GM12864 (cell line): Measurements from ENCODE around the gene CLDN2.

Experiments used
- DNase-seq: peaks from one replicate; pipeline ENCODE4 v3.0.0-alpha.2; 2011; ENCODE audit warnings: low read depth
- H3K4me3 ChIP-seq: 2 replicates; pipeline ENCODE4 v1.5.1; 2011; ENCODE audit warnings: mild to moderate bottlenecking, low read depth, low read length, control low read depth
- TF ChIP-seq, protein P1 (sequence below): IDR thresholded peaks from 2 replicates; pipeline ENCODE4 v1.5.1; 2011; ENCODE audit warnings: low read depth, mild to moderate bottlenecking, moderate library complexity, low read length, control low read depth, inconsistent platforms; ENCODE audit errors: missing control alignments

The CLDN2 gene

DNA sequence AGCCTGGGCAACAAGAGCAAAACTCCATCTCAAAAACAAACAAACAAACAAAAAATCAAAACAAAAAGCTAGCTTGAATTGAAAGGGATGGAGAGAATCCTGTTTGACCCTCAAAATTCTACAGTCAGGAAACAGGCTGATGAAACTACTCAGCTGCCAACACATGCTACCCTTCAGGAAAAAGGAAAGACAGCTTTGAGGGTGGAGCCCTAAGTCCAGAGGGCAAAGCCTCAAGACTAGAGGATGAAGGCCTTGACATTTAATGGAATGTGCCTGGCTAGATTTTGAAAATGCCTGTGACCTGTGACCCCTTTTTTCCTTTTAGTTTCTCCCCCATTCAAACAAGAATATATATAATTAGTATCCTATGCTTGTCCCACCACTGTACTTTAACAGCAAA is 52.7 kb downstream of the CLDN2 start:
- no peak overlapping the region for H3K4me3 ChIP-seq
- no peak for DNase-seq
- TF ChIP-seq, protein P1, sequence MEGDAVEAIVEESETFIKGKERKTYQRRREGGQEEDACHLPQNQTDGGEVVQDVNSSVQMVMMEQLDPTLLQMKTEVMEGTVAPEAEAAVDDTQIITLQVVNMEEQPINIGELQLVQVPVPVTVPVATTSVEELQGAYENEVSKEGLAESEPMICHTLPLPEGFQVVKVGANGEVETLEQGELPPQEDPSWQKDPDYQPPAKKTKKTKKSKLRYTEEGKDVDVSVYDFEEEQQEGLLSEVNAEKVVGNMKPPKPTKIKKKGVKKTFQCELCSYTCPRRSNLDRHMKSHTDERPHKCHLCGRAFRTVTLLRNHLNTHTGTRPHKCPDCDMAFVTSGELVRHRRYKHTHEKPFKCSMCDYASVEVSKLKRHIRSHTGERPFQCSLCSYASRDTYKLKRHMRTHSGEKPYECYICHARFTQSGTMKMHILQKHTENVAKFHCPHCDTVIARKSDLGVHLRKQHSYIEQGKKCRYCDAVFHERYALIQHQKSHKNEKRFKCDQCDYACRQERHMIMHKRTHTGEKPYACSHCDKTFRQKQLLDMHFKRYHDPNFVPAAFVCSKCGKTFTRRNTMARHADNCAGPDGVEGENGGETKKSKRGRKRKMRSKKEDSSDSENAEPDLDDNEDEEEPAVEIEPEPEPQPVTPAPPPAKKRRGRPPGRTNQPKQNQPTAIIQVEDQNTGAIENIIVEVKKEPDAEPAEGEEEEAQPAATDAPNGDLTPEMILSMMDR = no peak

DNA sequence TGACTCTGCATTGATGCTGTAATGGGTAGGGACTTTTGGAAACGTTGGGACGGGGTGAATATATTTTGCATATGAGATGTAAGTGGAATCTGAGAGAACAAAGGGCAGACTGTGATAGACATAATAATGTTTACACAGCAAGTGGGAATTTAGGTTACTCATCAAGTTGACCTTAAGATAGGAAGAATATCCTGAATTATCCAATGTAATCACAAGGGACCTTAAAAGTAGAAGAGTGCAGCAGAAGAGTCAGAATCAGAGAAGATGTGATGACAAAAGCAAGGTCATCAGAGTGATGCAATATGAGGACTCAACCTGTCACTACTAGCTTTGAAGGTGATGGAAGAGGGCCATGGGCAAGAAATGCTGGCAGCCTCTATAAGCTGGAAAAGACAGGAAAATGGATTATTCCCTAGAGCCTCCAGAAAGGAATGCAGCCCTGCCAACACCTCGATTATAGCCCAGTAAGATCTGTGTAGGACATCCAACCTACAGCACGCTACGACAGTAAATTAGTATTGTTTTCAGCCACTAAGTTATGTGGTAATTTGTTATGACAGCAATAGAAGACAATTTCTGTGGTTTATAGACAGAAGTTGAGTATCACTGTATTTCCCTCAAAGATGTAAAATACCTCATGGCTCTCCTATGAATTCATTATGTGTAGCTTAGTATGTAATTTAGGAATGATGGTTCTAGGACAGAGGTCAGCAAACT is 53.4 kb downstream of the CLDN2 start:
- no peak for DNase-seq
- no peak overlapping the region for H3K4me3 ChIP-seq
- TF ChIP-seq, protein P1 = no peak

DNA sequence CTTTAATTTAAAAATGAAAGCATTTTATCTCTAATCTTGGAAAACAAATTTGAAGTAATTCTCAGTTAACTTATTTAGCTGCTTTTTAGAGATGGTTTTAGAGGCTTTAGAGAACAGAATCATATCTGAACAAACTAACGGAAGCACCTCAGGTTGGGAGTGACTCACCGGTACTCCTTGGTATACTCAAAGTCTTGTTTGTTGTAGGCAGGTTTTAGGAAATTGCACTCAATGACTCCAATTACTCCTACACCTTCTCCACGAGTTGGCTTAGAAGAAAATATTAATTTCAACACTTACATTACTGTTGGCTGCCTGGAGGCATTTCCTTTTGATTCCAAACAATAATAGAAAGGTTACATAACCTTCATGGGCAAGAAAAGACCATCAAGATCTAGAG is 56.2 kb downstream of the CLDN2 start:
- H3K4me3 ChIP-seq = no peak overlapping the region
- TF ChIP-seq, protein P1 = no peak
- no peak for DNase-seq
